GM12878 (cell line): Measurements from ENCODE around the gene NFE2L2. TPM values are rescaled to one million over a fixed set of nuclear protein-coding genes. Genes with fewer than 3 reads are reported as not detected.

Experiments
- BACH1 ChIP-seq: fragments of 450-650 bp; IDR thresholded peaks from 2 replicates; pipeline ENCODE4 v1.6.1; 2017; ENCODE audit warnings: mild to moderate bottlenecking, borderline replicate concordance
- BCLAF1 ChIP-seq: fragments of 450-650 bp; IDR thresholded peaks from 2 replicates; pipeline ENCODE4 v1.6.1; 2017; ENCODE audit warnings: antibody characterized with exemption, mild to moderate bottlenecking, moderate library complexity
- CBX3 ChIP-seq: fragments of 200-600 bp; sonication (generic); IDR thresholded peaks from 2 replicates; pipeline ENCODE4 v1.6.1; 2016; ENCODE audit warnings: low read depth, borderline replicate concordance
- DPF2 ChIP-seq: fragments of 450-650 bp; IDR thresholded peaks from 2 replicates; pipeline ENCODE4 v1.6.1; 2017; ENCODE audit warnings: mild to moderate bottlenecking
- ETV6 ChIP-seq, 2 experiments: fragments of 450-650 bp in 1 of 2; IDR thresholded peaks in 1 of 2; conservative IDR thresholded peaks in 1 of 2; 2 replicates each; pipeline ENCODE4 v1.6.1; 2014; ENCODE audit warnings: antibody characterized with exemption in 1 of 2, borderline replicate concordance in 1 of 2, low read depth in 1 of 2, mild to moderate bottlenecking in 1 of 2, moderate library complexity in 1 of 2
- JUNB ChIP-seq: IDR thresholded peaks from 2 replicates; pipeline ENCODE4 v1.6.1; 2016; ENCODE audit warnings: antibody characterized with exemption, mild to moderate bottlenecking
- MYC ChIP-seq: IDR thresholded peaks from 2 replicates; pipeline ENCODE4 v1.6.1; 2011; ENCODE audit warnings: mild to moderate bottlenecking, low read length, moderate library complexity, inconsistent platforms; ENCODE audit not compliant: insufficient read depth, insufficient replicate concordance, insufficient read length, severe bottlenecking
- NR2C2 ChIP-seq: IDR thresholded peaks from 2 replicates; pipeline ENCODE4 v1.6.1; 2011; ENCODE audit warnings: borderline replicate concordance, low read depth; ENCODE audit not compliant: control insufficient read depth, insufficient read length
- TAF1 ChIP-seq: IDR thresholded peaks from 2 replicates; pipeline ENCODE4 v1.6.1; 2011; ENCODE audit warnings: mild to moderate bottlenecking, low read depth, low read length, borderline replicate concordance
- ZBTB4 ChIP-seq: fragments of 450-650 bp; formaldehyde crosslinking; IDR thresholded peaks from 2 replicates; pipeline ENCODE4 v1.4.0; 2022; ENCODE audit warnings: mild to moderate bottlenecking, moderate library complexity
- polyA plus RNA-seq, 11 experiments: library from polyadenylated mRNA; depleted of rRNA in 4 of 11; unstranded in 6 of 11; stranded (reverse) in 5 of 11; fragments of >200 nt; fragmentation: Nextera tagmentation in 4 of 11; fragmentation: Illumina TruSeq in 1 of 11; extraction: Ambion mirVana in 4 of 11; extraction: Trizol in 1 of 11; gene quantifications; 1 replicate in 1 of 11; 2 replicates in 10 of 11; pipeline versions ENCODE4 v1.2.1 to v1.2.3, GENCODE V29; 2011 to 2016; ENCODE audit warnings: inconsistent platforms in 2 of 11, missing spikeins in 2 of 11, low read depth in 1 of 11
- total RNA-seq, 4 experiments: library from RNA; depleted of rRNA in 3 of 4; stranded (reverse); fragments of >200 nt in 3 of 4; fragmentation: Illumina TruSeq in 1 of 4; extraction: Trizol in 1 of 4; gene quantifications; 2 replicates each; pipeline versions ENCODE4 v1.2.1 to v1.2.3, GENCODE V29; 2013 to 2021

Gene NFE2L2
- total and polyA plus RNA-seq, 10 of the 15 experiments (the other 5 are each of a cell fraction or from before 2014, with no cell fraction given), result 18.4 to 69.8 (median 37.1) TPM

GRCh38 chr2:177256695-177257094 is 7.8 kb downstream of the NFE2L2 start (continued):
- TF ChIP-seq NR2C2, result no peak
- no peak for TF ChIP-seq TAF1
- no peak for TF ChIP-seq CBX3
- no peak for TF ChIP-seq BACH1
- no peak for TF ChIP-seq ZBTB4 (CRISPR knock-in tag)
- no peak for TF ChIP-seq DPF2
- no peak for TF ChIP-seq JUNB
- no peak for TF ChIP-seq ETV6 (conservative IDR thresholded peaks at IDR 0.05 in 1 of 2, IDR thresholded peaks at IDR 0.05 in 1 of 2; ENCODE audit: borderline replicate concordance in 1 of 2, low read depth in 1 of 2)
- TF ChIP-seq MYC, result no peak
- no peak for TF ChIP-seq BCLAF1
